Measurements from ENCODE around the gene SREBF2. TPM values are rescaled to one million over a fixed set of nuclear protein-coding genes. Genes with fewer than 3 reads are reported as not detected.
A peak's percentile ranks its signal among the peaks of the same experiment; 100 is the strongest.

SREBF2 gene
- total and polyA plus RNA-seq, 2 donors from 2014 or later = 49.2 to 71.4 TPM

DNA sequence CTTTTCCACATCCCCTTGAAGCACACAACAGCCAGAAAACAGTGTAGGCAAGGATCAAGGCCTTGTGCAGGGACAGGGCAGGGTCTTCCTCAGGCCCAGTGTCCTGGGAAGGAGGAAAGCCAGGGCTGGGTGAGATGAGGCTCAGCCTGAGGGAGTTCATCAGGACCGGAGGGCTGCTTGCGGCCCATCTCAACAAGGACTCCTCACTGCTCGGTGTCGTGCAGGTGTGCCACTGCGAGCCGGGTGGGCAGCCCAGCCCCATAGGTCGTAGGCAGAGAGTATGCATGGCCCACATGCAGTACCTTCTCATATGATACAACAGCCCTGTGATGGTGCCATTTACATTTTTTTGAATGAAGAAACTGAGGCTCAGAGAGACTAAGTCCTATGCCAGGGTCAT is 69.1 kb downstream of the SREBF2 start:
- DNase-seq (peak in 1 of 5 donors; percentile 9), FAIRE-seq (no peak)
- Histone ChIP-seq H3K27ac (ENCODE audit: low read depth in 2 of 2, low read length in 2 of 2) (peak overlapping the region in 1 of 2 donors; percentile 91), H3K36me3 (ENCODE audit: control insufficient read depth in 2 of 3, insufficient read depth in 3 of 3, low read length in 3 of 3) (peaks cover 0 to 49% (median 17%) of the 10 kb centered on the region in 3 donors), H3K27me3 (ENCODE audit: control insufficient read depth, insufficient read depth, low read length) (no peaks in the 10 kb centered on the region), H3K4me3 (ENCODE audit: low read length in 3 of 3) (no peak overlapping the region), H3K4me1 (ENCODE audit: control insufficient read depth in 2 of 3, insufficient read depth in 2 of 3, low read depth in 1 of 3, low read length in 3 of 3) (peaks cover 0 to 10% (median 0%) of the 10 kb centered on the region in 3 donors), H3K9me3 (ENCODE audit: control insufficient read depth in 2 of 3, insufficient read depth in 1 of 3, low read length in 3 of 3) (no peaks in the 10 kb centered on the region), H3K9ac (ENCODE audit: low read length in 3 of 3) (peak overlapping the region in 1 of 3 donors; percentile 26)
- TF ChIP-seq, protein P1, sequence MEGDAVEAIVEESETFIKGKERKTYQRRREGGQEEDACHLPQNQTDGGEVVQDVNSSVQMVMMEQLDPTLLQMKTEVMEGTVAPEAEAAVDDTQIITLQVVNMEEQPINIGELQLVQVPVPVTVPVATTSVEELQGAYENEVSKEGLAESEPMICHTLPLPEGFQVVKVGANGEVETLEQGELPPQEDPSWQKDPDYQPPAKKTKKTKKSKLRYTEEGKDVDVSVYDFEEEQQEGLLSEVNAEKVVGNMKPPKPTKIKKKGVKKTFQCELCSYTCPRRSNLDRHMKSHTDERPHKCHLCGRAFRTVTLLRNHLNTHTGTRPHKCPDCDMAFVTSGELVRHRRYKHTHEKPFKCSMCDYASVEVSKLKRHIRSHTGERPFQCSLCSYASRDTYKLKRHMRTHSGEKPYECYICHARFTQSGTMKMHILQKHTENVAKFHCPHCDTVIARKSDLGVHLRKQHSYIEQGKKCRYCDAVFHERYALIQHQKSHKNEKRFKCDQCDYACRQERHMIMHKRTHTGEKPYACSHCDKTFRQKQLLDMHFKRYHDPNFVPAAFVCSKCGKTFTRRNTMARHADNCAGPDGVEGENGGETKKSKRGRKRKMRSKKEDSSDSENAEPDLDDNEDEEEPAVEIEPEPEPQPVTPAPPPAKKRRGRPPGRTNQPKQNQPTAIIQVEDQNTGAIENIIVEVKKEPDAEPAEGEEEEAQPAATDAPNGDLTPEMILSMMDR (IDR thresholded peaks at IDR 0.05; ENCODE audit: borderline replicate concordance, extremely low read depth, insufficient read depth) = no peak
- intact Hi-C loops (cut with DNase I) = no loop called here

DNA sequence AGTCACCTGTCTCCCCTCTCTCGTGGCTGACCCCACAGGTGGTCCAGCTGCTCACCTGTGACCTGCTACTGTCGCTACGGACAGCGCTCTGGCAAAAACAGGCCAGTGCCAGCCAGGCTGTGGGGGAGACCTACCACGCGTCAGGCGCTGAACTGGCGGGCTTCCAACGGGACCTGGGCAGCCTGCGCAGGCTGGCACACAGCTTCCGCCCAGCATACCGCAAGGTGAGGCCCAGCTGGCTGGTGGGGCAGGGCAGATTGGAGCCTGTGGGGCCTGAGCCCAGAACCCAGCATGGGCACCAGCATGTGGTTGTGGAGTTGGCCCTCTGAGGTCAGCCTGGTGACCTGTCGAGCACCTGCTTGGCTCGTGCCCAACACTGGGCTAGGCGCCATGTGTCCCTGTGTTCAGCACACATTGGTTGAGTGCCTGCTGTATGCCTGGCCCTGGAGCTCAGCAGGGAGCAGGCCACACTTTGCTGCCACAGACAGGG is 70.1 kb downstream of the SREBF2 start:
- peaks cover 0 to 10% (median 0%) of the 10 kb centered on the region in 3 donors for H3K4me1 ChIP-seq (ENCODE audit: control insufficient read depth in 2 of 3, insufficient read depth in 2 of 3, low read depth in 1 of 3, low read length in 3 of 3)
- H3K9me3 ChIP-seq (ENCODE audit: control insufficient read depth in 2 of 3, insufficient read depth in 1 of 3, low read length in 3 of 3) = no peaks in the 10 kb centered on the region
- intact Hi-C loops (cut with DNase I) = no loop called here
- no peaks in the 10 kb centered on the region for H3K27me3 ChIP-seq (ENCODE audit: control insufficient read depth, insufficient read depth, low read length)
- TF ChIP-seq, protein P1 (IDR thresholded peaks at IDR 0.05; ENCODE audit: borderline replicate concordance, extremely low read depth, insufficient read depth) = no peak
- H3K27ac ChIP-seq (ENCODE audit: low read depth in 2 of 2, low read length in 2 of 2) = peak overlapping the region; percentile 91 to 93
- H3K4me3 ChIP-seq (ENCODE audit: low read length in 3 of 3) = no peak overlapping the region
- peaks cover 0 to 43% (median 11%) of the 10 kb centered on the region in 3 donors for H3K36me3 ChIP-seq (ENCODE audit: control insufficient read depth in 2 of 3, insufficient read depth in 3 of 3, low read length in 3 of 3)
- peak overlapping the region in 1 of 3 donors; percentile 22 for H3K9ac ChIP-seq (ENCODE audit: low read length in 3 of 3)
- FAIRE-seq (no peak), DNase-seq (peak in 2 of 5 donors; percentile 40 to 93)

- H3K9me3 ChIP-seq (ENCODE audit: control insufficient read depth in 2 of 3, insufficient read depth in 1 of 3, low read length in 3 of 3) = no peaks in the 10 kb centered on the region
- H3K36me3 ChIP-seq (ENCODE audit: control insufficient read depth in 2 of 3, insufficient read depth in 3 of 3, low read length in 3 of 3) = peaks cover 0 to 34% (median 0%) of the 10 kb centered on the region in 3 donors
- intact Hi-C loops (cut with DNase I) = no loop called here
- H3K4me1 ChIP-seq (ENCODE audit: control insufficient read depth in 2 of 3, insufficient read depth in 2 of 3, low read depth in 1 of 3, low read length in 3 of 3) = peaks cover 0 to 10% (median 0%) of the 10 kb centered on the region in 3 donors
- TF ChIP-seq, protein P1 (IDR thresholded peaks at IDR 0.05; ENCODE audit: borderline replicate concordance, extremely low read depth, insufficient read depth) = no peak
- peak in 1 of 5 donors; percentile 38 for DNase-seq
- no peaks in the 10 kb centered on the region for H3K27me3 ChIP-seq (ENCODE audit: control insufficient read depth, insufficient read depth, low read length)
- no peak for FAIRE-seq
- H3K9ac ChIP-seq (ENCODE audit: low read length in 3 of 3) = peak overlapping the region in 1 of 3 donors; percentile 12
- H3K27ac ChIP-seq (ENCODE audit: low read depth in 2 of 2, low read length in 2 of 2) = no peak overlapping the region
- no peak overlapping the region for H3K4me3 ChIP-seq (ENCODE audit: low read length in 3 of 3)
Observed at GRCh38 chr22:41904450-41905410, 71.8 kb downstream of the SREBF2 start.

Measured in kidney (tissue), 14 donors.